GM03348 (cell line): Measurements from ENCODE around the gene CBLN3.
A peak's percentile ranks its signal among the peaks of the same experiment; 100 is the strongest.

Experiments used
- DNase-seq: peaks from one replicate; pipeline ENCODE4 v3.0.0; 2012; ENCODE audit warnings: low spot score

CBLN3 gene

GRCh38 chr14:24439257-24439656, 9.8 kb upstream of the CBLN3 start:
- no peak for DNase-seq

GRCh38 chr14:24438223-24439097, 9.0 kb upstream of the CBLN3 start:
- no peak for DNase-seq

GRCh38 chr14:24437736-24438067, 8.2 kb upstream of the CBLN3 start:
- no peak for DNase-seq

DNA sequence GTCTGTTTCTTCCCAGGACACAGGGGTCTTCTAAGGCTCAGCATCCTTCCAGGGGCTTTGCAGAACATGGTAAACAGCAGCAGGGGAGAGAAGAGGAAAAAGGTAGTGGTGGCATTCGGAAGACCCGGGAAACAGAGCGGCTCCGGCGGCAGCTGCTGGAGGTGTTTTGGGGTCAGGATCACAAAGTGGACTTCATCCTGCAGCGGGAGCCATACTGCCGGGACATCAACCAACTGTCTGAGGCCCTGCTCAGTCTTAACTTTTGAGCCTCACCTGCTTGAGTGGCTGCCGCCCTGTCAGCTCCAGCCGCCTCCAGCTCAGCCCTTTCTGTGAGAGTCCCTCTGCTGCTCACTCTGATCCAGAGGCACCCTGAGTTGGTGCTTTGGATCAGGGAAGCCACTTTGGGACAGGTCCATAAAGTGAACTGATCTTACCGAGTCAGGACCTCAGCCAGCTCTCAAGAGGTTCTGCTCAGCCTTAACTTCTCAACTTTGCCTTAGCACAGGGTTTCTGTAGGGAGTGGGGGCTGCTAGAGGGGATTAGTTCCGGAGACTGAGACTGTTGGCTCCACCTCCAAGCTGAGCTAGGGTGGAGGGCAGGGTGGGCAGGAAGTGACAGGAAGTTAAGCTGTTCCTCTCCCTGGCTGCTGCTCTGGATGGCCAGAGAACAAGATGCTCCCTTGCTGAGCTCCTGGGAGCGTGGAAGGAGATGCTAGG, 7.7 kb upstream of the CBLN3 start:
- no peak for DNase-seq

- peak; percentile 83 for DNase-seq
Measured at GRCh38 chr14:24436355-24437019, 7.0 kb upstream of the CBLN3 start.

DNA sequence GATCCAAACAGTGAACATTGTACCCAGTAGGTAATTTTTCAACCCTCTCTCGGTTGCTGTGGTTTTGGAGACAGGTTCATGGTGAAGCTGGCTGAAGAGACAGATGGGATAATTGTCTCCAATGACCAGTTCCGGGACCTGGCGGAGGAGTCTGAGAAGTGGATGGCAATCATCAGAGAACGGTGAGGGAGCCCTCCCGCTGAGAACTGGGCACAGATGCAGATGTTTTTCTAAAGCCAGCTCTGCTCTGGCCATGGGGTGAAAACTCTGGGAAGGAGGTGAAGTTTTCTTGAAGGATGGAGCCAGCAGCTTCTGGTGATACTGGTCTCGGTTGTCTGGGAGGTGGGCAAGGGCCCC, 6.5 kb upstream of the CBLN3 start:
- no peak for DNase-seq

DNA sequence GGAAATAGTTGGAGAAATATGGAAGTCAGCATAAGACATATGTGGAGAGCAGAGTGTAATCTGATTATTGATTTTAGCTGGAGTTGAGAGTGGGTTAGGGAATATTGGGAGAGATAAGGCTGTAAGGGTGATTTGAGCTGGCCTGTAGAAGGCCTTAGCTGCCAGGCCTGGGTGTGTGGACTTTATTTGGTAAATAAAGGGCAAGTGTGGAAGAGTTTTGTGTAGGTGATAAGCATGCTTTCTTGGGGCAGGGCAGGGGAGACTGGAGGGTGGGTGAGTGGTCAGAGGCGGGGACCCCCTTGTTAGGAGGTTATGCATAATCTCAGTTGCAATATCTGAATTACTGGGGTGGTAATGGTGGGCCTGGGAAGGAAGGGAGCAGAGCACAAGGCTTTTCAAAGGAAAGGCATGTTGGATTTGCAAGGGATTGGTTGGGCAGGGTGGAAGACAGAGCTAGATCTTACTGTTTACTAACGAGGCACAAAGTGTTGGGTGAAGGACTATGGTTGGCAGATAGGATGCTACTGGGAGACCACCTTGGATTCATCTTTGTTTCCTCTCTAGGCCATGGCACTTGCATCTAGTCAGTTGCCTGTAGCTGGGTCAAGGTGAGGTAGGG, 5.8 kb upstream of the CBLN3 start:
- no peak for DNase-seq

DNA sequence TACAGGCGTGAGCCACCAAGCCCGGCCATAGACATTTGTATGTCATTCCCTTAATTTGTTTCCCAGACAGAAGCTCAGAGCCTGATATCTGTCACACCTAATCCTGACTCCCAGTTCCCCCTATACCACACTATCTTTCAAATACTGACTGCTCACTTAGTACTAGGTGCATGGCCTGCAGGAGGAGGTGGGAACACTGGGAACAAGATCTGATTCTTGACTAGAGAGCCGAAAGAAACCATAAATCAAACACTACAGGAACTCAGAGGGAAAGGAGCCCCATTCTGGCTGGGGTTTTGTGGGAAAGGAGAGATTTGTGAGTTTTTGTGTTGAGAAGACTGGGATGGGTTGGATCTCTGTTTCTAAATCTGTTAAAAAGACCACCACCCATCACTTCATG, 5.2 kb upstream of the CBLN3 start:
- DNase-seq: no peak

GRCh38 chr14:24434036-24434435, 4.6 kb upstream of the CBLN3 start:
- no peak for DNase-seq

GRCh38 chr14:24432259-24433131, 3.0 kb upstream of the CBLN3 start:
- DNase-seq: no peak

DNA sequence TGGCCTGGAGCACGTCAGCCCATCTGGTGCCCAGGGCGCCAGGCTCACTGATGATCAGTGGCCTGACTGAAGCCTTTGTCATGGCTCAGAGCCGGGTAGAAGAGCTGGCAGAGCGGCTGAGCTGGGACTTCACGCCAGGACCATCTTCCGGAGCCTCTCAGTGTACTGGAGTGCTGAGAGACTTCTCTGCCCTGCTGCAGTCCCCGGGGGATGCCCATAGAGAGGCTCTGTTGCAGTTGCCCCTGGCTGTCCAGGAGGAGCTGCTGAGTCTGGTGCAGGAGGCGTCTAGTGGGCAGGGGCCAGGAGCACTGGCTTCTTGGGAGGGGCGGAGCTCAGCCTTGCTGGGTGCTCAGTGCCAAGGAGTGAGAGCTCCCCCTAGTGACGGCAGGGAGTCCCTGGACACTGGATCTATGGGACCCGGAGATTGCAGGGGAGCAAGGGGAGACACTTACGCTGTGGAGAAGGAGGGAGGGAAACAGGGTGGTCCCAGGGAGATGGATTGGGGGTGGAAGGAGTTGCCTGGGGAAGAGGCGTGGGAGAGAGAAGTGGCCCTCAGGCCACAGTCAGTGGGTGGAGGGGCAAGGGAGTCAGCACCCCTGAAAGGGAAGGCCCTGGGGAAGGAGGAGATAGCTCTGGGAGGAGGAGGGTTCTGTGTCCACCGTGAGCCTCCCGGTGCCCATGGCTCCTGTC, 2.2 kb upstream of the CBLN3 start:
- peak; percentile 94 for DNase-seq

- DNase-seq: peak; percentile 64
Measured at GRCh38 chr14:24430682-24431568, 1.5 kb upstream of the CBLN3 start.

GRCh38 chr14:24430143-24430681, 744 bp upstream of the CBLN3 start:
- DNase-seq: peak; percentile 98

DNA sequence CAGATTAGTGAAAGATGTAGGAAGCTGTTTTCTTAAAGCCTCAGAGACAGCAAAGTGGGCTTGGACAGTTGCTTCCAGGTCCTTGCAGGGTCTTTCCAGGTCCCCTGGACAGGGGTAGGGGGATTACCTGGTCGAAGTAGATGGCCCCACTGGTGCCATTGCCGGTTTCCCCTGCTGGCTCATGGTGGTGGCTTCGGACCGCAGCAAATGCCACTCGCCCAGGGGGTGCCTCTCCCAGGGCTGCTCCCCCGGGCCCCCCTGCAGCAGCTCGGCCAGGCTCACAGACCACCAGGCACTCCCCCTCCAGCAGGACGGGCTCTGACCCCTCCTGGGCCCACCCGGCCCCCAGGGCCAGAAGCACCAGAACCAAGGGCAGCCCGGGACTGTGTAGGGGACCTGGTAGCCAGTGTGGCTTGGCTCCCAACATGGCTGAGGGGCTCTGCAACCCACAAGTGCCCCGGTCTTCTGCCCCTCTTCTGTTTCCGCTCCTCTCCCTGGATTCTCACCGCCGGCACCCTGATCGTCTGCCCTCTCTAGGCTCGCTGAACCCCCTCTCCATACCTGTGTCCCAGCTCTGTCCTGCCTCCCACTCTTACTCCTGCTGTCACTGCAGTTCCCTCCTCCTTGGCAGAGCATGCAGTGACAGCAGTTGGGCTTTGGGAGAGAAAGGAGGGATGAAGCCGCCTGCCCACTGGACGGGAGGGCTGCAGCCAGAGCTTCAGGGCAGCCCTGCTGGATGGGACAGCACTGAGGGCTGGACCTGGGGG, 657 bp downstream of the CBLN3 start:
- DNase-seq: no peak

DNA sequence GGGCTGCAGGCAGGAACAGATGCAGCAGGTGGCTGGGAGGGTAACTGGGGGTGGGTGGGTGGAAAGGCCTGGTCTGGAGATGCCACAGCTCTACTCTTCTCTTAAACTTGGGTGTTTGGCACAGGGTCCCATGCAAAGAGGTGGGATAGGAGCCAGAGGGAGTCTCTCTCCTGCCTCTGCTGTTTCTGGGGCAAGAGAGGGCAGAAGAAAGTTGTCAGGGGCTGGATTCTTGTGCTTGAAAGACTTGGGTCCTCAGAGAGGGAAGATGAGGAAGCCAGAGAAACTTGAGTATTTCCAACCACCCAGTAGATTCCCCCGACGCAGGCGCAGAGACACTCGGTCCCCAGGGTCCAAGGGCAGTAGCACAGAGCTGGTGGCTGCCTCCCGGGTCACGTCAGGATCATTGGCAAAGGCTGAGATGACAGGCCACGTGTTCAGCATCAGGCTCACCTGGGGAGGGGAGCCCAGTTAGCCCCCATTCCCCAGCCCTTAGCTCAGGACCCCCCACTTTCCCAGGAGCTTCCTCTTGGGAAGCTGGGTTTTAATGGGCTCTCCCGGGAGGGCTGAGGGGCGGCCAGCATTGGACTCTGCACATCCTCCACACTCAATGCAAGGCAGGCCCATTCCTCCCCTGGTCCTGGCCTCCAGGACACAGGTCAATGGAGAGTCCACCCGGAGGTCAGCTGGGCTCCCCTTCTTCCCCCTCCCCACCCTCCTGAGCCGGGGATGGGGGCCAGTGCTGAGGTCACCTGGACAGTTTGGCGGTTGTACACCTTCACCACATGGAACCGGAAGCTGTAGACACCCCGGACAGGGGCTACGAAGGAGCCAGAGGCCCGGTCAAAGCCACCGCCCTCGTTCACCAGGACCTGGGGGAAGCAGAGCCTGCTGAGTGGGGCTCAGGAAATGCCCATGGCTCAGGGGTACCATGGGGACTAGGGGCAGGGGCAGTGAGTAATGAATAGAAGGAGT, 1.6 kb downstream of the CBLN3 start:
- DNase-seq: no peak

DNA sequence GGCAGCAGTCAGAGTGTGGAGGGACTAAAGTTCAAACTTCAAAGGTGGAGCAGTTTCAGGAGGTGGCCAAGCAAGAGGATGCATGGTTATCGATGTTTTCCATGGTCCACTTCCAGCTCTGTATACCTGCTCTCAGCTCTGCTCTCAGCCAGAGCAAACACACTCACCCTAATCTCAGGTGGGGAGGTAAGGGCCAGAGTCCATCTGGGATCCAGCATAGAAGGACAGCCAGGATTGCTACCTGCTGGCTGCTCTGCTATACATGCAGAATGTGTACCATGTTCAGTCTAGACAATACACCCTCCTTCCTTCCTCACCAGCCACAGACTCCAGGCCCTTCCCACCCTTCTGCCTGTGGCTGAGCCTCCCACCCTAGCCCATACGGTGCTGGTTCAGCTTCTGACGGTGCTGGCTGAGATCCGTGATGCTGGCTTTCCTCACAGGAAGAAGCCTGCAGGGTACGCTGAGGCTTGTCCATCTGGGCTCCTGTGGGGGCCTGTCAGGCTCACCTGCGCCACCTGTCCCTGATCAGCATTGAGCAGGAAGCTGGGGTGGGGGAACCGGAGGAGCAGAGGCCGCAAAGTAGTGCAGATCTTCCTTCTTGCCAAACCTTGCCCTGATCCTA, 2.4 kb downstream of the CBLN3 start:
- no peak for DNase-seq
